Measurements from ENCODE around the gene MT1F.

The MT1F gene

DNA sequence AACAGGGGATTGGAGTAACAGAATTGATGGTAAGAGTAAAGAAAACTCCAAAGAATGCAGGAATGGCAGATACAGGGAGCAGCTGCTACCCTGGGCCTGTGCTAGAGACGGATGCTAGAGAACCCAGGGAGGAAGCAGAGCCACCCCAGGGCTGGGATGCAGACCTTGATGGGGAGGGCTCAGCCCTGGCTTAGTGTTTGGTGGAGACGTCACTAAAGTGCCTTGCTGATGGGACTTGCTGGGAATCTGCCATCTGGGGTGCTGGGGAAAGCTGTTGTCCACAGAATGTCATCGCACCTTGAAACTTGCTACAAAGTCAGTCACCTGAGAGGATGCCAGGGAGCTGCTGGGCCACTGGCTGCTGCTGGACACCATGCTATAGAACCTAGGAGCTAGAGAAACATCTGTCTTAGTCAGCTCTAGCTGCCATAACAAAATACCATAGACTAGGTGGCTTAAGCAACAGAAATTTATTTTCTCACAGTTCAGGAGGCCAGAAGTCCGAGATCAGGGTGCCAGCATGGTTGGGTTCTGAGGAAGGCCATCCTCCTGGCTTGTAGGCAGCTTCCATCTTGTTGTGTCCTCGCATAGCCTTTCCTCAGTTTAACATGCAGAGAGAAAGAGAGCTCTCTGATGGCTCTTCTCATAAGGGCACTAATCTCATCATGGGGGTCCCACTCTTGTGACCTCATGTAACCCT, 39.8 kb downstream of the MT1F start:
- DNase-seq (ENCODE audit: low read depth, low spot score) = no peak

DNA sequence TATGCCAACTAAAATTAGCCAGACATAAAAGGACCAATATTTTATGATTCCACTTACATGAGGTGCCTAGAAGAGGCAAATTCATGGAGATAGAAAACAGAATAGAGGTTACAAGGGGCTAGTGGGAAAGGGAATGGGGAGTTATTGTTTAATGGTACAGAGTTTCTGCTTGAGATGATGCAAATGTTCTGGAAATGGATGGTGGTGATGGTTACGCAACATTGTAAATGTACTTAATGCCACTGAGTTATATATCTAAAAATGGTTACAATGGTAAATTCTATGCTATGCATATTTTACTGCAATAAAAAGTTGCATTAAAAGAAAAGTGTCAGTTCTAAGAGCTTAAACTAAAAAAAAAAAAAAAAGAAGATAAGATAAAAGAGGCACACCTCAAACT, 42.4 kb downstream of the MT1F start:
- DNase-seq (ENCODE audit: low read depth, low spot score) = no peak

DNA sequence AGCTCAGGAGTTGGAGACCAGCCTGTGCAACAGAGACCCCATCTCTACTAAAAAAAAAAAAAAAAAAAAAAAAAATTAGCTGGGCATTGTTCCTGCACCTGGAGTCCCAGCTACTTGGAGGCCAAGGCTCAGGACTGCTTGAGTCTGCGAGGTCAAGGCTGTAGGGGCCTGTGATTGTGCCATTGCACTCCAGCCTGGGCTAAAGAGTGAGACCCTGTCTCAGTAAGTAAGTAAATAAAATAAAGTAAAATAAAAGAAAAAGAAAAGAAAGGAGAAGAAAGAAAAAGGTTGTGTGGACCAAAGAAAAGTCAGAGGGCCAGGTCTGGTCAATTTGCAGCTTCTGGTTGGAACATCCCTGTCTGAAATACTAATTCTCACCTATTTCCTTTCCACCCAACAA, 42.9 kb downstream of the MT1F start:
- DNase-seq (ENCODE audit: low read depth, low spot score) = no peak

GRCh38 chr16:56701534-56701933, 43.8 kb downstream of the MT1F start:
- no peak for DNase-seq (ENCODE audit: low read depth, low spot score)

GRCh38 chr16:56702836-56703235, 45.1 kb downstream of the MT1F start:
- DNase-seq (ENCODE audit: low read depth, low spot score) = no peak
